Heart left ventricle (tissue), 16 donors: ENCODE measurements around the gene COL6A1. TPM values are rescaled to one million over a fixed set of nuclear protein-coding genes. Genes with fewer than 3 reads are reported as not detected.

Source experiments
- ATAC-seq, 4 donors: fragments of 200-7000 bp; cut with Tn5 transposase; one replicate each; pipeline ENCODE4 v1.9.1; 2020 to 2022; ENCODE audit warnings: moderate library complexity in 4 of 4, mild to moderate bottlenecking in 3 of 4, moderate number of reproducible peaks in 1 of 4
- DNase-seq, 5 donors: peaks; one replicate each; pipeline ENCODE4 v3.0.0-alpha.2; 2020
- H3K27ac ChIP-seq, 12 donors: fragments of 200-600 bp; sonication (generic) in 4 of 12; one replicate each; pipeline versions ENCODE4 v1.5.0 to v1.8.0; 2016 to 2022; ENCODE audit warnings: mild to moderate bottlenecking in 2 of 12
- H3K27me3 ChIP-seq, 9 donors: fragments of 200-600 bp; sonication (generic) in 2 of 9; one replicate each; pipeline versions ENCODE4 v1.5.1 to v1.8.0; 2016 to 2022; ENCODE audit warnings: mild to moderate bottlenecking in 3 of 9
- H3K36me3 ChIP-seq, 9 donors: fragments of 200-600 bp; sonication (generic) in 2 of 9; one replicate each; pipeline versions ENCODE4 v1.5.0 to v1.8.0; 2018 to 2022; ENCODE audit warnings: mild to moderate bottlenecking in 2 of 9
- H3K4me1 ChIP-seq, 12 donors: fragments of 200-600 bp; sonication (generic) in 4 of 12; one replicate each; pipeline versions ENCODE4 v1.5.0 to v1.8.0; 2016 to 2022; ENCODE audit warnings: mild to moderate bottlenecking in 3 of 12
- H3K4me3 ChIP-seq, 12 donors: fragments of 200-600 bp; sonication (generic) in 4 of 12; one replicate each; pipeline versions ENCODE4 v1.5.0 to v1.8.0; 2017 to 2022; ENCODE audit warnings: mild to moderate bottlenecking in 9 of 12, moderate library complexity in 4 of 12
- H3K9me3 ChIP-seq, 12 donors: fragments of 200-600 bp; sonication (generic) in 4 of 12; one replicate each; pipeline versions ENCODE4 v1.5.0 to v1.8.0; 2016 to 2022; ENCODE audit warnings: mild to moderate bottlenecking in 1 of 12
- CTCF ChIP-seq, 12 donors: fragments of 200-600 bp; sonication (generic) in 4 of 12; IDR thresholded peaks; one replicate each; pipeline versions ENCODE4 v1.5.0 to v1.8.0; 2018 to 2022; ENCODE audit warnings: antibody characterized with exemption in 12 of 12, mild to moderate bottlenecking in 5 of 12
- POLR2A ChIP-seq, 2 donors: fragments of 450-650 bp; IDR thresholded peaks; one replicate each; pipeline ENCODE4 v1.6.1; 2017; ENCODE audit warnings: antibody characterized with exemption in 2 of 2, mild to moderate bottlenecking in 2 of 2, moderate library complexity in 2 of 2
- WGBS, 4 donors: extraction: QIAGEN DNeasy Blood & Tissue Kit in 2 of 4; methylation state at CpG; one replicate each; pipeline versions ENCODE4 v1.1.5 to v1.1.7; 2013 to 2018; 5-methylcytosine and 5-hydroxymethylcytosine counted together
- intact Hi-C, 10 donors: fragments of 100-400 bp; cut with DNase I; formaldehyde crosslinking; loops; one replicate each; pipeline versions ENCODE4 v1.11.1 to v1.14.2; 2022
- polyA plus RNA-seq, 2 donors: library from polyadenylated mRNA; stranded (reverse); fragments of 200-250 nt; gene quantifications; one replicate each; pipeline ENCODE4 v1.2.3, GENCODE V29; 2013
- total RNA-seq, 9 donors: library from RNA; depleted of rRNA in 2 of 9; stranded (reverse); fragments of >200 nt in 2 of 9; fragmentation: NEBNext Ultra II Directional in 3 of 9; extraction: Animal tissue kit (Norgen Biotek cat#: 25700) in 3 of 9; gene quantifications; one replicate each; pipeline versions ENCODE4 v1.1.0 to v1.2.4, GENCODE V29; 2016 to 2023
- donor health status: ischemic (EF 13 %, LVEDD 7.1; RV severe dilation, severe dysfunction).
- donor health status: healthy with polysubstance abuse.
- donor health status: DM: no; HTN: yes; CAD: no.
- donor health status: DM: no; HTN: no; CAD: no.
- donor health status: ischemic (EF 25% LVEDD 6.9; RV normal size, moderate dysfunction).
- donor health status: ischemic (EF 25% LVEDD 5.7; RV mildly dilated, moderate dysfunction).
- donor health status: healthy.
- donor health status: DM: yes; HTN: yes; CAD: no.
- donor health status: ischemic (EF 35%, LVEDD 5.7; RV mildly dilated, moderate dysfunction).
- donor health status: nonischemic (EF 11% LVEDD 7.7; RV severe dilation, severe dysfunction).
- donor health status: DM: yes; HTN: yes; CAD: no.
- donor health status: PGD.
- donor health status: ischemic (EF 29% LVEDD 5.4; RV normal size, mild dysfunction).
- donor health status: nonischemic (EF 23%, LVEDD 6.1; RV moderate dilation, normal function).

COL6A1 gene
- total and polyA plus RNA-seq, 11 donors = 92.4 to 385 (median 149) TPM

GRCh38 chr21:46037331-46038325, 56.1 kb downstream of the COL6A1 start:
- intact Hi-C loops = loop anchor here in 2 of 10 donors (1.0 to 2.0 kb wide), 2 partner anchors 23 to 29 kb away; no protein-coding TSS in a partner anchor
- Histone ChIP-seq H3K4me1 (peaks cover 0 to 33% (median 16%) of the 10 kb centered on the region in 12 donors), H3K27me3 (no peaks in the 10 kb centered on the region), H3K27ac (peak overlapping the region in 10 of 12 donors; percentile 25 to 88 (median 70)), H3K9me3 (no peaks in the 10 kb centered on the region), H3K4me3 (no peak overlapping the region), H3K36me3 (no peaks in the 10 kb centered on the region)
- 90 to 94% (median 93%) methylated on average over 48 to 52 of the region's 52 CpGs for WGBS, 4 donors
- peak in 1 of 5 donors; percentile 28 for DNase-seq
- no peak for ATAC-seq
- TF ChIP-seq POLR2A (IDR thresholded peaks at IDR 0.05) (no peak), CTCF (IDR thresholded peaks at IDR 0.05) (no peak)

GRCh38 chr21:46038341-46038829, 56.8 kb downstream of the COL6A1 start:
- H3K4me1 ChIP-seq = peaks cover 0 to 33% (median 16%) of the 10 kb centered on the region in 12 donors
- H3K27me3 ChIP-seq = no peaks in the 10 kb centered on the region
- H3K36me3 ChIP-seq = no peaks in the 10 kb centered on the region
- TF ChIP-seq CTCF (IDR thresholded peaks at IDR 0.05) = no peak
- no peak for TF ChIP-seq POLR2A (IDR thresholded peaks at IDR 0.05)
- H3K4me3 ChIP-seq = no peak overlapping the region
- intact Hi-C loops = no loop called here
- ATAC-seq (peak in 1 of 4 donors; percentile 3), DNase-seq (no peak)
- H3K27ac ChIP-seq = peak overlapping the region; percentile 25 to 88 (median 66)
- WGBS, 4 donors = 79 to 88% (median 85%) methylated on average over 24 of the region's 24 CpGs
- no peaks in the 10 kb centered on the region for H3K9me3 ChIP-seq

- no peak for TF ChIP-seq CTCF (IDR thresholded peaks at IDR 0.05)
- TF ChIP-seq POLR2A (IDR thresholded peaks at IDR 0.05) = peak in 1 of 2 donors; percentile 8
- H3K36me3 ChIP-seq = no peaks in the 10 kb centered on the region
- peak overlapping the region; percentile 25 to 88 (median 66) for H3K27ac ChIP-seq
- H3K4me3 ChIP-seq = no peak overlapping the region
- peak; percentile 77 to 93 (median 87) for DNase-seq
- H3K27me3 ChIP-seq = no peaks in the 10 kb centered on the region
- peaks cover 0 to 33% (median 16%) of the 10 kb centered on the region in 12 donors for H3K4me1 ChIP-seq
- peak; percentile 40 to 89 (median 78) for ATAC-seq
- H3K9me3 ChIP-seq = no peaks in the 10 kb centered on the region
- intact Hi-C loops = no loop called here
- 37 to 78% (median 59%) methylated on average over 6 to 23 of the region's 23 CpGs for WGBS, 4 donors
These were observed 57.4 kb downstream of the COL6A1 start for GRCh38 chr21:46038871-46039397.
